ENCODE data around the gene MID1. TPM values are rescaled to one million over a fixed set of nuclear protein-coding genes. Genes with fewer than 3 reads are reported as not detected.
A peak's percentile ranks its signal among the peaks of the same experiment; 100 is the strongest.

Gene MID1
- total RNA-seq, 1 donor from 2014 or later, result 31.2 TPM

DNA sequence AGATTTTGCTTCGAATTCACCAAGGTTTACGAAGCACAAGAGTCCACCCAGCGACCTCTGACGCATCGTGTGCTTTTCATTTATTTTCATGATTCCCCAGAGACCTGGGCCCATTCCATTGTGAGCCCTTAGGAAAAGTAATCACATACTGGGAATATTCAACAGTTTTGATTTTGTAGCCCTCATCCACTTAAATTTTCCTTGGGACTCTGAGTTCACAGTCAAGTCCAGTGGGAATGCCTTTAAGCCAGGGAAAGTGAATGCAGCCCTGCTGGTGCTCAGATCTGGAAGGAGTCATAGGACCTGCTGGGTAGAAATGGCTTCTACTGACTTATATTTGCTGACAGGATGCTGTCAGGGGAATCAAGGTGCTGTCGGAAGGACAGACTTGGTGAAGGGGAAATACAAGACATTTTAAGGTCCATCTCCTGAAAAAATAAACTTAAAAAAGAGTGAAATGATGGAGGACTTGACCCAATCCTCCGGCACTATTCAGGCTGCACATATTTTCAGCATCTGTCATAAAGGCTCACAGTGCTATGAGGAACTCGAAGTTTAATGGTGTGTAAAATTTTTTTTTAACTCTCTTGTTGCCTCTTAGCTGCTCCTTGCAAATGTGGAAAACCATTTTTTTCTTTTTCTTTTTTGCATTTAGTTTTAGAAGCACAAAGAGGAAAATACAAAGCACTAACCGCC lies 204.9 kb downstream of the MID1 start:
- DNase-seq (ENCODE audit: low read depth), result peak; percentile 69
- no peak overlapping the region for H3K27ac Mint-ChIP-seq (ENCODE audit: unreplicated experiment)

DNA sequence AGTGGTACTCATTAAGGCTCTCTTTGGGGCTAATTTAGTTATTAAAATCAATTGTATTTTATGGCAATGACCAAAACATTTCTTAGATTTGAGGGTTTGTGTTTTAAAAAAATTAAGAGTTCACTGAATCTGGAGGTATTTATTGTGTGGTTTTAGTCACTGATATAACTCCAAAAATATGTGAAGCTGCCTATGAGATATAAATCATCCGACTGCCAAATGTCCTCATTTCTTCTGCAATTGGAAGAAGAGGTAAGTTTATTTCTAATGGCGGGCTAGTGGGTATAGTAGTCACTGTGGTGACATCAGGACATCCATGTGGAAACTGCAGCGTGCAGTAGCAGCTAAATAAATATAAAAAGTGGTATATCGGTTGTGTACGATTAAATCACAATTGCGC lies 205.5 kb downstream of the MID1 start:
- peak; percentile 43 for FAIRE-seq
- Histone ChIP-seq H4K20me1 (ENCODE audit: insufficient read depth, low read length) (no peaks in the 10 kb centered on the region), H3K4me3 (ENCODE audit: insufficient read depth, low read depth, low read length) (no peak overlapping the region), H2AFZ (ENCODE audit: low read depth, low read length) (no peak overlapping the region), H3K79me2 (ENCODE audit: insufficient read depth, low read length) (no peaks in the 10 kb centered on the region), H3K27me3 (ENCODE audit: insufficient read depth, low read length) (no peaks in the 10 kb centered on the region), H3K9ac (ENCODE audit: low read length) (no peak overlapping the region), H3K9me3 (ENCODE audit: insufficient read depth, low read depth, low read length) (no peaks in the 10 kb centered on the region), H3K4me2 (ENCODE audit: low read length) (peak overlapping the region; percentile 66), H3K4me1 (ENCODE audit: insufficient read depth, low read length) (peaks cover 16% of the 10 kb centered on the region), H3K36me3 (ENCODE audit: insufficient read depth, low read length) (no peaks in the 10 kb centered on the region), H3K27ac (ENCODE audit: low read depth, low read length) (peak overlapping the region; percentile 60)
- Mint-ChIP-seq H3K27me3 (ENCODE audit: low read depth, unreplicated experiment) (no peaks in the 10 kb centered on the region), H3K27ac (ENCODE audit: unreplicated experiment) (no peak overlapping the region), H3K9me3 (ENCODE audit: unreplicated experiment) (no peaks in the 10 kb centered on the region), H3K36me3 (ENCODE audit: low read depth, unreplicated experiment) (no peaks in the 10 kb centered on the region), H3K4me1 (ENCODE audit: low read depth, unreplicated experiment) (peaks cover 6% of the 10 kb centered on the region), H3K4me3 (ENCODE audit: unreplicated experiment) (no peak overlapping the region)
- no peak for TF ChIP-seq EZH2 (IDR thresholded peaks at IDR 0.05; ENCODE audit: insufficient read depth, low read length)
- TF ChIP-seq, protein P1, sequence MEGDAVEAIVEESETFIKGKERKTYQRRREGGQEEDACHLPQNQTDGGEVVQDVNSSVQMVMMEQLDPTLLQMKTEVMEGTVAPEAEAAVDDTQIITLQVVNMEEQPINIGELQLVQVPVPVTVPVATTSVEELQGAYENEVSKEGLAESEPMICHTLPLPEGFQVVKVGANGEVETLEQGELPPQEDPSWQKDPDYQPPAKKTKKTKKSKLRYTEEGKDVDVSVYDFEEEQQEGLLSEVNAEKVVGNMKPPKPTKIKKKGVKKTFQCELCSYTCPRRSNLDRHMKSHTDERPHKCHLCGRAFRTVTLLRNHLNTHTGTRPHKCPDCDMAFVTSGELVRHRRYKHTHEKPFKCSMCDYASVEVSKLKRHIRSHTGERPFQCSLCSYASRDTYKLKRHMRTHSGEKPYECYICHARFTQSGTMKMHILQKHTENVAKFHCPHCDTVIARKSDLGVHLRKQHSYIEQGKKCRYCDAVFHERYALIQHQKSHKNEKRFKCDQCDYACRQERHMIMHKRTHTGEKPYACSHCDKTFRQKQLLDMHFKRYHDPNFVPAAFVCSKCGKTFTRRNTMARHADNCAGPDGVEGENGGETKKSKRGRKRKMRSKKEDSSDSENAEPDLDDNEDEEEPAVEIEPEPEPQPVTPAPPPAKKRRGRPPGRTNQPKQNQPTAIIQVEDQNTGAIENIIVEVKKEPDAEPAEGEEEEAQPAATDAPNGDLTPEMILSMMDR (IDR thresholded peaks at IDR 0.05; ENCODE audit: insufficient read depth, low read depth, low read length), result no peak
- DNase-seq (ENCODE audit: low read depth), result peak; percentile 71

More for the DNA sequence above, 204.9 kb downstream of the MID1 start:
- Histone ChIP-seq H4K20me1 (ENCODE audit: insufficient read depth, low read length) (no peaks in the 10 kb centered on the region), H3K27ac (ENCODE audit: low read depth, low read length) (peak overlapping the region; percentile 60), H3K9me3 (ENCODE audit: insufficient read depth, low read depth, low read length) (no peaks in the 10 kb centered on the region), H3K27me3 (ENCODE audit: insufficient read depth, low read length) (no peaks in the 10 kb centered on the region), H3K36me3 (ENCODE audit: insufficient read depth, low read length) (no peaks in the 10 kb centered on the region), H3K9ac (ENCODE audit: low read length) (peak overlapping the region; percentile 30), H3K4me3 (ENCODE audit: insufficient read depth, low read depth, low read length) (peak overlapping the region; percentile 24), H3K4me2 (ENCODE audit: low read length) (peak overlapping the region; percentile 66), H2AFZ (ENCODE audit: low read depth, low read length) (no peak overlapping the region), H3K79me2 (ENCODE audit: insufficient read depth, low read length) (no peaks in the 10 kb centered on the region), H3K4me1 (ENCODE audit: insufficient read depth, low read length) (peaks cover 16% of the 10 kb centered on the region)
- Mint-ChIP-seq H3K9me3 (ENCODE audit: unreplicated experiment) (no peaks in the 10 kb centered on the region), H3K36me3 (ENCODE audit: low read depth, unreplicated experiment) (no peaks in the 10 kb centered on the region), H3K27me3 (ENCODE audit: low read depth, unreplicated experiment) (no peaks in the 10 kb centered on the region), H3K4me1 (ENCODE audit: low read depth, unreplicated experiment) (peaks cover 6% of the 10 kb centered on the region), H3K4me3 (ENCODE audit: unreplicated experiment) (no peak overlapping the region)
- FAIRE-seq, result peak; percentile 95
- TF ChIP-seq, protein P1 (IDR thresholded peaks at IDR 0.05; ENCODE audit: insufficient read depth, low read depth, low read length), result no peak
- no peak for TF ChIP-seq EZH2 (IDR thresholded peaks at IDR 0.05; ENCODE audit: insufficient read depth, low read length)

DNA sequence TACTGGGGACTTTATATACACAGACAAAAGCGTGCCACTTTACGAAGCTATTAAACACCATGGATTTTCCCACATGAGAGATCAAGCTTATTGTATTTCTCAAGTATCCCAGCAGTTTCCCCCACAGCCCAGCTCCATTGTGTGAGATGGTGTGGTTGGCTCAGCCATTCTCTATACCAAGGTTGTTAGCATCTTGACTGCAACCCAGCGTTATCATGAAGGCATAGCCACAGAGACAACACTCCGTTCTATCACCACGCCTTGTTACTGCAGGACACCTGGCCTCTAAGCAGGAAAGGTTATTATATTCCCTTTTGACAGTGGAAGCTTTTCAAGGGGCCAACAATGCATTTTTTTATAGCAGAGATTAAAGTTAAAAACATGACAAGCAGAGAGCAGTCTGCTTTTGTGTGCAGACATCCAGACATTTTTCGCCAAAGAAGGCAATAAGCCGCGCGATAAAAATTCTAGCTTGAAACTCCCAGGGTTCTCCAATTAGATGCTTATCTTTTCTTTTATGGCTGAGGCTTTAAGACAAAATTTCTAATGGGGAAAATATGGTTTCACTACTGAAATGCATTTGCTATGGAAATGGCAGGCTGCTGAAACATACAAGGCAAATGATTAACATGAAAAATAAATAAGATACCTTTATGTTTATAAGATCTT lies 206.1 kb downstream of the MID1 start:
- no peak for DNase-seq (ENCODE audit: low read depth)
- no peaks in the 10 kb centered on the region for H3K9me3 ChIP-seq (ENCODE audit: insufficient read depth, low read depth, low read length)
- no peaks in the 10 kb centered on the region for H4K20me1 ChIP-seq (ENCODE audit: insufficient read depth, low read length)
- Mint-ChIP-seq H3K27ac (ENCODE audit: unreplicated experiment) (no peak overlapping the region), H3K36me3 (ENCODE audit: low read depth, unreplicated experiment) (no peaks in the 10 kb centered on the region), H3K4me3 (ENCODE audit: unreplicated experiment) (no peak overlapping the region), H3K4me1 (ENCODE audit: low read depth, unreplicated experiment) (peaks cover 6% of the 10 kb centered on the region), H3K27me3 (ENCODE audit: low read depth, unreplicated experiment) (no peaks in the 10 kb centered on the region), H3K9me3 (ENCODE audit: unreplicated experiment) (no peaks in the 10 kb centered on the region)
- H3K36me3 ChIP-seq (ENCODE audit: insufficient read depth, low read length), result no peaks in the 10 kb centered on the region
- no peak overlapping the region for H3K9ac ChIP-seq (ENCODE audit: low read length)
- no peak for TF ChIP-seq EZH2 (IDR thresholded peaks at IDR 0.05; ENCODE audit: insufficient read depth, low read length)
- TF ChIP-seq, protein P1 (IDR thresholded peaks at IDR 0.05; ENCODE audit: insufficient read depth, low read depth, low read length), result no peak
- no peak overlapping the region for H3K4me3 ChIP-seq (ENCODE audit: insufficient read depth, low read depth, low read length)
- no peaks in the 10 kb centered on the region for H3K79me2 ChIP-seq (ENCODE audit: insufficient read depth, low read length)
- H3K27ac ChIP-seq (ENCODE audit: low read depth, low read length), result no peak overlapping the region
- H2AFZ ChIP-seq (ENCODE audit: low read depth, low read length), result no peak overlapping the region
- FAIRE-seq, result peak; percentile 83
- peaks cover 16% of the 10 kb centered on the region for H3K4me1 ChIP-seq (ENCODE audit: insufficient read depth, low read length)
- H3K4me2 ChIP-seq (ENCODE audit: low read length), result no peak overlapping the region
- no peaks in the 10 kb centered on the region for H3K27me3 ChIP-seq (ENCODE audit: insufficient read depth, low read length)

Measured in astrocyte (in vitro differentiated cells and primary cell).